H1 (cell line): ENCODE measurements around the gene ANAPC2. TPM values are rescaled to one million over a fixed set of nuclear protein-coding genes. Genes with fewer than 3 reads are reported as not detected.
A peak's percentile ranks its signal among the peaks of the same experiment; 100 is the strongest.

Source experiments
- CTCF ChIA-PET: fragments of 300-600 bp; sonication (Branson Sonifier 250); formaldehyde crosslinking; loops from one replicate; lab custom pipeline; 2021; ENCODE audit not compliant: partially characterized antibody; lab: Charles Lee
- POLR2A ChIA-PET: fragments of 300-600 bp; sonication (Branson Sonifier 250); formaldehyde crosslinking; loops from one replicate; lab custom pipeline; 2021; ENCODE audit warnings: inconsistent platforms; ENCODE audit not compliant: partially characterized antibody; lab: Charles Lee
- DNase-seq, 2 experiments: peaks; one replicate each; pipeline versions ENCODE4 v3.0.0 to v3.0.0-alpha.2; 2010 to 2022; ENCODE audit warnings: low spot score in 2 of 2, low read depth in 1 of 2, mixed read lengths in 1 of 2
- FAIRE-seq: peaks from 2 replicates; lab custom pipeline; 2011; peaks lifted over from hg19 to GRCh38; lab: Jason Lieb, UNC
- H2AFZ ChIP-seq: 2 replicates; pipeline ENCODE4 v1.8.1; 2012; ENCODE audit warnings: low read length, inconsistent platforms
- H2AK5ac ChIP-seq: 2 replicates; pipeline ENCODE4 v1.6.1; 2013; ENCODE audit warnings: low read depth, low read length
- H2BK120ac ChIP-seq: replicated peaks from 2 replicates; pipeline ENCODE3; 2013; ENCODE audit warnings: low read depth, low read length, inconsistent platforms
- H2BK12ac ChIP-seq: 2 replicates; pipeline ENCODE4 v1.6.1; 2013; ENCODE audit warnings: low read depth, low read length
- H2BK15ac ChIP-seq: 2 replicates; pipeline ENCODE4 v1.6.1; 2013; ENCODE audit warnings: low read length
- H2BK20ac ChIP-seq: 2 replicates; pipeline ENCODE4 v1.6.1; 2013; ENCODE audit warnings: low read length
- H2BK5ac ChIP-seq: 2 replicates; pipeline ENCODE4 v1.6.1; 2013; ENCODE audit warnings: low read depth, low read length
- H3K14ac ChIP-seq: 2 replicates; pipeline ENCODE4 v1.6.1; 2013; ENCODE audit warnings: inconsistent platforms; ENCODE audit not compliant: insufficient read length
- H3K18ac ChIP-seq: 2 replicates; pipeline ENCODE4 v1.6.1; 2013; ENCODE audit warnings: low read length; ENCODE audit errors: extremely low read depth
- H3K23ac ChIP-seq: 2 replicates; pipeline ENCODE4 v1.6.1; 2013; ENCODE audit warnings: inconsistent platforms; ENCODE audit not compliant: insufficient read length
- H3K23me2 ChIP-seq: 2 replicates; pipeline ENCODE4 v1.6.1; 2013; ENCODE audit warnings: low read depth, low read length
- H3K27ac ChIP-seq: 2 replicates; pipeline ENCODE4 v1.6.1; 2011; ENCODE audit warnings: low read depth, low read length, inconsistent platforms
- H3K27me3 ChIP-seq, 4 experiments: replicated peaks in 1 of 4; 1 replicate in 1 of 4; 2 replicates in 3 of 4; pipeline versions ENCODE4 v1.6.1 to v1.8.1; 2011 to 2013; ENCODE audit warnings: low read length in 3 of 4, mild to moderate bottlenecking in 3 of 4, inconsistent platforms in 2 of 4, mixed read lengths in 2 of 4, moderate library complexity in 1 of 4; ENCODE audit not compliant: control insufficient read depth in 3 of 4, insufficient read depth in 3 of 4; ENCODE audit errors: extremely low read depth in 1 of 4
- H3K36me3 ChIP-seq, 4 experiments: 2 replicates each; pipeline versions ENCODE4 v1.6.1 to v1.8.1; 2011 to 2013; ENCODE audit warnings: mild to moderate bottlenecking in 4 of 4, low read length in 3 of 4, moderate library complexity in 2 of 4, control low read depth in 1 of 4, inconsistent platforms in 1 of 4; ENCODE audit not compliant: insufficient read depth in 4 of 4, control insufficient read depth in 2 of 4
- H3K4ac ChIP-seq: replicated peaks from 2 replicates; pipeline ENCODE3; 2013; ENCODE audit warnings: low read length, low read depth, mixed read lengths, inconsistent platforms; ENCODE audit not compliant: insufficient read length
- H3K4me1 ChIP-seq, 4 experiments: replicated peaks in 1 of 4; 1 replicate in 1 of 4; 2 replicates in 3 of 4; pipeline versions ENCODE4 v1.6.1 to v1.8.1; 2011 to 2013; ENCODE audit warnings: low read length in 3 of 4, inconsistent platforms in 2 of 4, mixed read lengths in 1 of 4; ENCODE audit not compliant: insufficient read depth in 4 of 4, control insufficient read depth in 3 of 4
- H3K4me2 ChIP-seq, 2 experiments: 2 replicates each; pipeline versions ENCODE4 v1.6.1 to v1.8.1; 2011 to 2013; ENCODE audit warnings: low read depth in 2 of 2, low read length in 2 of 2, control low read depth in 1 of 2, inconsistent platforms in 1 of 2, mild to moderate bottlenecking in 1 of 2; ENCODE audit not compliant: insufficient read depth in 1 of 2
- H3K4me3 ChIP-seq, 4 experiments: fragments of 200-600, 300-600 bp in 1 of 4; sonication (generic), shearing (Covaris generic), sonication (Bioruptor Twin) in 1 of 4; 2 replicates each; pipeline versions ENCODE4 v1.5.1 to v1.8.1; 2011 to 2016; ENCODE audit warnings: low read length in 4 of 4, low read depth in 3 of 4, control low read depth in 2 of 4, inconsistent platforms in 2 of 4, mild to moderate bottlenecking in 2 of 4, mixed read lengths in 1 of 4, moderate library complexity in 1 of 4; ENCODE audit not compliant: insufficient read depth in 2 of 4; ENCODE audit errors: extremely low read depth in 1 of 4
- H3K56ac ChIP-seq: replicated peaks from 2 replicates; pipeline ENCODE3; 2013; ENCODE audit warnings: low read depth, mild to moderate bottlenecking, mixed read lengths, low read length, inconsistent platforms; ENCODE audit not compliant: insufficient read length
- H3K79me1 ChIP-seq: 2 replicates; pipeline ENCODE4 v1.6.1; 2013; ENCODE audit warnings: low read depth, low read length, control low read depth
- H3K79me2 ChIP-seq, 2 experiments: 2 replicates each; pipeline versions ENCODE4 v1.6.1 to v1.8.1; 2012 to 2013; ENCODE audit warnings: low read length in 2 of 2, mild to moderate bottlenecking in 2 of 2, inconsistent platforms in 1 of 2; ENCODE audit not compliant: insufficient read depth in 2 of 2, control insufficient read depth in 1 of 2
- H3K9ac ChIP-seq, 4 experiments: replicated peaks in 1 of 4; 1 replicate in 1 of 4; 2 replicates in 3 of 4; pipeline versions ENCODE4 v1.6.1 to v1.8.1; 2011 to 2013; ENCODE audit warnings: low read depth in 3 of 4, low read length in 3 of 4, control low read depth in 2 of 4, mild to moderate bottlenecking in 2 of 4, moderate library complexity in 2 of 4, inconsistent platforms in 1 of 4; ENCODE audit errors: extremely low read depth in 1 of 4
- H3K9me3 ChIP-seq, 2 experiments: 2 replicates each; pipeline versions ENCODE4 v1.6.1 to v1.8.1; 2012 to 2013; ENCODE audit warnings: mild to moderate bottlenecking in 2 of 2, moderate library complexity in 2 of 2, control low read depth in 1 of 2, inconsistent platforms in 1 of 2, low read depth in 1 of 2, low read length in 1 of 2, mixed read lengths in 1 of 2; ENCODE audit not compliant: insufficient read depth in 2 of 2
- H4K20me1 ChIP-seq, 2 experiments: replicated peaks in 1 of 2; 2 replicates each; pipeline versions ENCODE3 to v1.8.1; 2011 to 2013; ENCODE audit warnings: inconsistent platforms in 2 of 2, low read length in 2 of 2, mild to moderate bottlenecking in 1 of 2; ENCODE audit not compliant: insufficient read depth in 2 of 2, control insufficient read depth in 1 of 2
- H4K5ac ChIP-seq: 2 replicates; pipeline ENCODE4 v1.6.1; 2013; ENCODE audit warnings: low read length, low read depth, mixed read lengths, inconsistent platforms; ENCODE audit not compliant: insufficient read length
- H4K8ac ChIP-seq: 2 replicates; pipeline ENCODE4 v1.8.0; 2013; ENCODE audit warnings: mild to moderate bottlenecking, moderate library complexity, low read length, inconsistent platforms; ENCODE audit not compliant: insufficient read depth; ENCODE audit errors: extremely low read depth
- H4K91ac ChIP-seq: replicated peaks from 2 replicates; pipeline ENCODE3; 2013; ENCODE audit warnings: low read length, mixed read lengths, inconsistent platforms; ENCODE audit not compliant: insufficient read length
- ASH2L ChIP-seq: fragments of 200-600, 300-600 bp; sonication (generic); IDR thresholded peaks from one replicate; pipeline ENCODE4 v1.7.1; 2017; ENCODE audit warnings: low read length
- CTBP2 ChIP-seq: IDR thresholded peaks from 2 replicates; pipeline ENCODE4 v1.7.0; 2011; ENCODE audit warnings: borderline replicate concordance, mild to moderate bottlenecking, moderate library complexity, mixed read lengths, low read length; ENCODE audit not compliant: insufficient read depth, insufficient read length
- HDAC6 ChIP-seq: IDR thresholded peaks from one replicate; pipeline ENCODE4 v1.7.1; 2012; ENCODE audit warnings: low read depth, mild to moderate bottlenecking, inconsistent platforms, low read length, moderate library complexity
- KDM1A ChIP-seq: fragments of 200-600, 300-600 bp; sonication (generic); IDR thresholded peaks from 2 replicates; pipeline ENCODE4 v1.7.1; 2016; ENCODE audit warnings: mild to moderate bottlenecking, low read length, borderline replicate concordance
- NRF1 ChIP-seq: IDR thresholded peaks from 2 replicates; pipeline ENCODE4 v1.6.1; 2011; ENCODE audit warnings: mild to moderate bottlenecking, low read depth, low read length, improper control_type of control experiment
- SUZ12 ChIP-seq: fragments of 200-600 bp; sonication (generic); IDR thresholded peaks from 2 replicates; pipeline ENCODE4 v1.6.1; 2012; ENCODE audit warnings: mild to moderate bottlenecking, inconsistent platforms, low read length, moderate library complexity, mixed read lengths
- TAF1 ChIP-seq: IDR thresholded peaks from 2 replicates; pipeline ENCODE4 v1.6.1; 2011; ENCODE audit warnings: mild to moderate bottlenecking, low read depth, low read length
- TAF7 ChIP-seq: optimal IDR thresholded peaks from 2 replicates; pipeline ENCODE3; 2011; ENCODE audit warnings: low read depth, mild to moderate bottlenecking, inconsistent platforms, low read length, moderate library complexity, borderline replicate concordance
- WGBS, 2 experiments: shearing (Covaris generic) in 1 of 2; methylation state at CpG; one replicate each; pipeline versions ENCODE4 v1.1.6 to v1.1.7; 2013 to 2015; ENCODE audit warnings: low lambda C conversion rate in 2 of 2, mixed read lengths in 2 of 2, inconsistent platforms in 1 of 2, low coverage in 1 of 2, missing lambda C conversion rate in 1 of 2; ENCODE audit not compliant: insufficient replicate concordance in 2 of 2, insufficient coverage in 1 of 2, insufficient read length in 1 of 2; ENCODE audit errors: extremely low coverage in 1 of 2, missing lambda C conversion rate in 1 of 2; 5-methylcytosine and 5-hydroxymethylcytosine counted together
- polyA plus RNA-seq, 7 experiments: library from polyadenylated mRNA; depleted of rRNA in 3 of 7; stranded (reverse) in 5 of 7; unstranded in 2 of 7; fragments of >200 nt in 5 of 7; fragments of 200-250 nt in 2 of 7; gene quantifications; 1 replicate in 5 of 7; 2 replicates in 1 of 7; 4 replicates in 1 of 7; pipeline versions ENCODE4 v1.2.1 to v1.2.3, GENCODE V29; 2011 to 2013; ENCODE audit warnings: missing spikeins in 2 of 7, mixed read lengths in 2 of 7
- total RNA-seq: library from RNA; stranded (reverse); fragmentation: NEBNext Ultra II Directional; extraction: Animal tissue kit (Norgen Biotek cat#: 25700); gene quantifications from 2 replicates; pipeline ENCODE4 v1.2.1, GENCODE V29; 2021
- TF ChIP-seq, protein P1 (sequence below): IDR thresholded peaks from 2 replicates; pipeline ENCODE4 v1.6.1; 2012; ENCODE audit warnings: inconsistent platforms

Gene ANAPC2
- total and polyA plus RNA-seq, 2 of the 8 experiments (the other 6 are each of a cell fraction or from before 2014, with no cell fraction given), result 30.2 to 37.7 TPM

DNA sequence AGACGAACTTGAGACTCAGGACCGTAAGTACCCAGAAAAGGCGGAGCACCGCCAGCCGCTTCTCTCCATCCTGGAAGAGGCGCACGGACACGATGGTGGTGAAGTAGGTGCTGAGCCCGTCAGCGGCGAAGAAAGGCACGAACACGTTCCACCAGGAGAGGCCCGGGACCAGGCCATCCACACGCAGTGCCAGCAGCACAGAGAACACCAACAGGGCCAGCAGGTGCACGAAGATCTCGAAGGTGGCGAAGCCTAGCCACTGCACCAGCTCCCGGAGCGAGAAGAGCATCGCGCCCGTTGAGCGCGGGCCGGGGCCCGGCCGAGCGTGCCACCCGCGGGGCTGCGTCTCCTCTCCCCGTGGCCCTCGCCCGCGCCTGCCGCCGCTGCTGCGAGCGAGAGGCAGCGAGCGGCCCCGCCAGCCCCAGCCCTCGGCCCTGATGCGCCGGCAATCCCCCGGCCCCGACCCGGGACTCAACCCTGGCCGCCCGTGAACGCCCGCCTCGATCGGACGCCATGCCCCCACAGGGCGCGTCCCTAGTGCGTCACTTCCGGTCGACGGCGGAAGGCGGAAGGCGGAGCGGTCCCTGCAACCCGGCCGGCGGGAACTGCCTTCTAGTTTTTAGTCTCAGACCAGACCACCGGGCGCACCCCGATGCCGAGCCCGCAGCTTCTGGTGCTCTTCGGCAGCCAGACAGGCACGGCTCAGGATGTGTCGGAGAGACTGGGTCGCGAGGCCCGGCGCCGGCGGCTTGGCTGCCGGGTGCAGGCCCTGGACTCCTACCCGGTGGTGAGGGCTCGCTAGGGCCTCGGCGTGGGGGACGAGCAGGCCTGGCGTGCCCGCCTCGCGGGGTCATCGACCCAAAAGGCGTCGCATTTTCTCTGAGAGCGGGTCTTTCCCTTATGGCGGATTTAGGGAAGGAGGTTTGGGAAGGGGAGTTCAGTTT is 17.0 kb upstream of the ANAPC2 start, which contains the start of the genes NDOR1 and TMEM203:
TSS of gene NDOR1 (plus strand) at position 575 of the 944 bp plus-strand sequence. CDS start at position 653, 78 bp downstream.
TSS of gene TMEM203 (minus strand) at position 523 of the 944 bp plus-strand sequence. CDS start at position 289, 234 bp downstream.
- FAIRE-seq, result no peak
- no peak for TF ChIP-seq KDM1A
- no peak for TF ChIP-seq HDAC6
- TF ChIP-seq NRF1, result no peak
- TF ChIP-seq, protein P1, sequence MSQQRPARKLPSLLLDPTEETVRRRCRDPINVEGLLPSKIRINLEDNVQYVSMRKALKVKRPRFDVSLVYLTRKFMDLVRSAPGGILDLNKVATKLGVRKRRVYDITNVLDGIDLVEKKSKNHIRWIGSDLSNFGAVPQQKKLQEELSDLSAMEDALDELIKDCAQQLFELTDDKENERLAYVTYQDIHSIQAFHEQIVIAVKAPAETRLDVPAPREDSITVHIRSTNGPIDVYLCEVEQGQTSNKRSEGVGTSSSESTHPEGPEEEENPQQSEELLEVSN, result peak; percentile 47; the same call in 1 of the 2 replicates
- peak; percentile 94 for TF ChIP-seq TAF1
- TF ChIP-seq CTBP2, result no peak
- no peak for TF ChIP-seq SUZ12
- peak; percentile 77 for TF ChIP-seq ASH2L
- peak; percentile 80 for TF ChIP-seq TAF7

More for the DNA sequence above, 17.0 kb upstream of the ANAPC2 start, which contains the start of the genes NDOR1 and TMEM203:
- no peak within 1 kb of the TSS for H2AFZ ChIP-seq
- peaks cover 0 to 46% of the 10 kb centered on the region in 2 experiments; a peak in 3 of 4 replicates for H3K79me2 ChIP-seq
- no peak within 1 kb of the TSS; the same call in 1 of the 2 replicates for H2BK15ac ChIP-seq
- H2AK5ac ChIP-seq, result no peak within 1 kb of the TSS
- H3K56ac ChIP-seq, result peak within 1 kb of the TSS; percentile 38
- peaks cover 0 to 12% of the 10 kb centered on the region in 2 experiments for H4K20me1 ChIP-seq
- H3K4ac ChIP-seq, result peak within 1 kb of the TSS; percentile 94
- peak within 1 kb of the TSS; percentile 97; the same call in 1 of the 2 replicates for H4K8ac ChIP-seq
- no peak within 1 kb of the TSS for H4K91ac ChIP-seq
- H3K4me3 ChIP-seq, result peak within 1 kb of the TSS; percentile 78 to 96 (median 89)
- H3K18ac ChIP-seq, result peak within 1 kb of the TSS; percentile 83
- peaks cover 17% of the 10 kb centered on the region for H3K79me1 ChIP-seq
- peak within 1 kb of the TSS; percentile 90 to 91 for H3K4me2 ChIP-seq
- peak in 1 of 2 experiments; percentile 99 for DNase-seq
- ChIA-PET POLR2A (interaction anchor here (0.9 to 69.9 kb wide), 9 partner anchors 13 to 404 kb away, joined by 3 to 1462 read pairs (median 8); partner anchors contain the start of genes ANAPC2, CYSRT1, NELFB and RNF208), CTCF (interaction anchor here (1.0 to 4.9 kb wide), 8 partner anchors 9 to 176 kb away, joined by 3 to 23 read pairs (median 4); partner anchors contain the start of genes ANAPC2 and SSNA1)
- peak within 1 kb of the TSS; percentile 60; the same call in 1 of the 2 replicates for H3K27ac ChIP-seq
- peaks cover 7 to 25% (median 14%) of the 10 kb centered on the region in 4 experiments for H3K4me1 ChIP-seq
- no peak within 1 kb of the TSS for H2BK20ac ChIP-seq
- peak within 1 kb of the TSS; percentile 84 to 99 (median 89) for H3K9ac ChIP-seq
- peaks cover 15% of the 10 kb centered on the region for H3K23me2 ChIP-seq
- H3K23ac ChIP-seq, result no peak within 1 kb of the TSS
- no peak within 1 kb of the TSS for H2BK120ac ChIP-seq
- H3K27me3 ChIP-seq, result no peaks in the 10 kb centered on the region
- H2BK5ac ChIP-seq, result peak within 1 kb of the TSS; percentile 71
- WGBS, 2 experiments, result 2% methylated on average over 89 of the region's 98 CpGs; no CpG with 5 or more reads in 1 of the 2 experiments
- no peak within 1 kb of the TSS for H2BK12ac ChIP-seq
- no peak within 1 kb of the TSS for H3K14ac ChIP-seq
- no peak within 1 kb of the TSS for H4K5ac ChIP-seq
- H3K9me3 ChIP-seq, result no peaks in the 10 kb centered on the region
- peaks cover 0 to 4% (median 0%) of the 10 kb centered on the region in 4 experiments; a peak in 1 of 8 replicates for H3K36me3 ChIP-seq
